PFSK-1 (cell line): Measurements from ENCODE around the gene ADGRG3.

Source experiments
- FOXP2 ChIP-seq: optimal IDR thresholded peaks from 2 replicates; pipeline ENCODE3; 2011; ENCODE audit warnings: borderline replicate concordance, control low read depth, inconsistent platforms; ENCODE audit not compliant: insufficient read depth; ENCODE audit errors: extremely low read length, extremely low read depth
- POLR2AphosphoS5 ChIP-seq: IDR thresholded peaks from 2 replicates; pipeline ENCODE4 v1.6.1; 2012; ENCODE audit warnings: low read depth, mild to moderate bottlenecking, control low read depth, low read length, moderate library complexity
- REST ChIP-seq, 2 experiments: IDR thresholded peaks; 2 replicates each; pipeline versions ENCODE4 v1.6.1 to v1.8.0; 2011 to 2012; ENCODE audit warnings: low read depth in 2 of 2, low read length in 2 of 2, control low read depth in 1 of 2, inconsistent platforms in 1 of 2, mild to moderate bottlenecking in 1 of 2, moderate library complexity in 1 of 2; ENCODE audit not compliant: insufficient read depth in 1 of 2
- SIN3A ChIP-seq: IDR thresholded peaks from 2 replicates; pipeline ENCODE4 v1.6.1; 2012; ENCODE audit warnings: mild to moderate bottlenecking, low read length, moderate library complexity, borderline replicate concordance; ENCODE audit not compliant: insufficient read depth
- TAF1 ChIP-seq: IDR thresholded peaks from 2 replicates; pipeline ENCODE4 v1.6.1; 2012; ENCODE audit warnings: low read length, control low read depth, borderline replicate concordance; ENCODE audit not compliant: insufficient read depth

ADGRG3 gene

GRCh38 chr16:57677622-57678369 is 9.7 kb downstream of the ADGRG3 start:
- TF ChIP-seq SIN3A (no peak), TAF1 (no peak), REST (IDR thresholded peaks at IDR 0.05; ENCODE audit: insufficient read depth in 1 of 2, low read depth in 2 of 2, low read length in 2 of 2) (no peak), FOXP2 (no peak), POLR2AphosphoS5 (no peak)

GRCh38 chr16:57679016-57679415 is 10.9 kb downstream of the ADGRG3 start:
- no peak for TF ChIP-seq TAF1
- no peak for TF ChIP-seq REST (IDR thresholded peaks at IDR 0.05; ENCODE audit: insufficient read depth in 1 of 2, low read depth in 2 of 2, low read length in 2 of 2)
- no peak for TF ChIP-seq SIN3A
- TF ChIP-seq POLR2AphosphoS5: no peak
- TF ChIP-seq FOXP2: no peak

GRCh38 chr16:57679767-57680482 is 11.8 kb downstream of the ADGRG3 start:
- no peak for TF ChIP-seq SIN3A
- no peak for TF ChIP-seq POLR2AphosphoS5

GRCh38 chr16:57680842-57681375 is 12.8 kb downstream of the ADGRG3 start:
- TF ChIP-seq FOXP2 (no peak), SIN3A (no peak), POLR2AphosphoS5 (no peak), REST (IDR thresholded peaks at IDR 0.05; ENCODE audit: insufficient read depth in 1 of 2, low read depth in 2 of 2, low read length in 2 of 2) (no peak), TAF1 (no peak)

GRCh38 chr16:57681950-57682728 is 14.0 kb downstream of the ADGRG3 start:
- no peak for TF ChIP-seq FOXP2
- TF ChIP-seq POLR2AphosphoS5: no peak
- TF ChIP-seq REST (IDR thresholded peaks at IDR 0.05; ENCODE audit: insufficient read depth in 1 of 2, low read depth in 2 of 2, low read length in 2 of 2): no peak
- no peak for TF ChIP-seq TAF1
- TF ChIP-seq SIN3A: no peak
